H1 (cell line): ENCODE results near the gene NECTIN2. TPM values are rescaled to one million over a fixed set of nuclear protein-coding genes. Genes with fewer than 3 reads are reported as not detected.

Experiments used
- CTCF ChIA-PET: fragments of 300-600 bp; sonication (Branson Sonifier 250); formaldehyde crosslinking; loops from one replicate; lab custom pipeline; 2021; ENCODE audit not compliant: partially characterized antibody; lab: Charles Lee
- POLR2A ChIA-PET: fragments of 300-600 bp; sonication (Branson Sonifier 250); formaldehyde crosslinking; loops from one replicate; lab custom pipeline; 2021; ENCODE audit warnings: inconsistent platforms; ENCODE audit not compliant: partially characterized antibody; lab: Charles Lee
- DNase-seq, 2 experiments: peaks; one replicate each; pipeline versions ENCODE4 v3.0.0 to v3.0.0-alpha.2; 2010 to 2022; ENCODE audit warnings: low spot score in 2 of 2, low read depth in 1 of 2, mixed read lengths in 1 of 2
- FAIRE-seq: peaks from 2 replicates; lab custom pipeline; 2011; peaks lifted over from hg19 to GRCh38; lab: Jason Lieb, UNC
- H2AFZ ChIP-seq: 2 replicates; pipeline ENCODE4 v1.8.1; 2012; ENCODE audit warnings: low read length, inconsistent platforms
- H2AK5ac ChIP-seq: 2 replicates; pipeline ENCODE4 v1.6.1; 2013; ENCODE audit warnings: low read depth, low read length
- H2BK120ac ChIP-seq: replicated peaks from 2 replicates; pipeline ENCODE3; 2013; ENCODE audit warnings: low read depth, low read length, inconsistent platforms
- H2BK12ac ChIP-seq: 2 replicates; pipeline ENCODE4 v1.6.1; 2013; ENCODE audit warnings: low read depth, low read length
- H2BK15ac ChIP-seq: 2 replicates; pipeline ENCODE4 v1.6.1; 2013; ENCODE audit warnings: low read length
- H2BK20ac ChIP-seq: 2 replicates; pipeline ENCODE4 v1.6.1; 2013; ENCODE audit warnings: low read length
- H2BK5ac ChIP-seq: 2 replicates; pipeline ENCODE4 v1.6.1; 2013; ENCODE audit warnings: low read depth, low read length
- H3K14ac ChIP-seq: 2 replicates; pipeline ENCODE4 v1.6.1; 2013; ENCODE audit warnings: inconsistent platforms; ENCODE audit not compliant: insufficient read length
- H3K18ac ChIP-seq: 2 replicates; pipeline ENCODE4 v1.6.1; 2013; ENCODE audit warnings: low read length; ENCODE audit errors: extremely low read depth
- H3K23ac ChIP-seq: 2 replicates; pipeline ENCODE4 v1.6.1; 2013; ENCODE audit warnings: inconsistent platforms; ENCODE audit not compliant: insufficient read length
- H3K23me2 ChIP-seq: 2 replicates; pipeline ENCODE4 v1.6.1; 2013; ENCODE audit warnings: low read depth, low read length
- H3K27ac ChIP-seq: 2 replicates; pipeline ENCODE4 v1.6.1; 2011; ENCODE audit warnings: low read depth, low read length, inconsistent platforms
- H3K27me3 ChIP-seq, 4 experiments: replicated peaks in 1 of 4; 1 replicate in 1 of 4; 2 replicates in 3 of 4; pipeline versions ENCODE4 v1.6.1 to v1.8.1; 2011 to 2013; ENCODE audit warnings: low read length in 3 of 4, mild to moderate bottlenecking in 3 of 4, inconsistent platforms in 2 of 4, mixed read lengths in 2 of 4, moderate library complexity in 1 of 4; ENCODE audit not compliant: control insufficient read depth in 3 of 4, insufficient read depth in 3 of 4; ENCODE audit errors: extremely low read depth in 1 of 4
- H3K36me3 ChIP-seq, 4 experiments: 2 replicates each; pipeline versions ENCODE4 v1.6.1 to v1.8.1; 2011 to 2013; ENCODE audit warnings: mild to moderate bottlenecking in 4 of 4, low read length in 3 of 4, moderate library complexity in 2 of 4, control low read depth in 1 of 4, inconsistent platforms in 1 of 4; ENCODE audit not compliant: insufficient read depth in 4 of 4, control insufficient read depth in 2 of 4
- H3K4ac ChIP-seq: replicated peaks from 2 replicates; pipeline ENCODE3; 2013; ENCODE audit warnings: low read length, low read depth, mixed read lengths, inconsistent platforms; ENCODE audit not compliant: insufficient read length
- H3K4me1 ChIP-seq, 4 experiments: replicated peaks in 1 of 4; 1 replicate in 1 of 4; 2 replicates in 3 of 4; pipeline versions ENCODE4 v1.6.1 to v1.8.1; 2011 to 2013; ENCODE audit warnings: low read length in 3 of 4, inconsistent platforms in 2 of 4, mixed read lengths in 1 of 4; ENCODE audit not compliant: insufficient read depth in 4 of 4, control insufficient read depth in 3 of 4
- H3K4me2 ChIP-seq, 2 experiments: 2 replicates each; pipeline versions ENCODE4 v1.6.1 to v1.8.1; 2011 to 2013; ENCODE audit warnings: low read depth in 2 of 2, low read length in 2 of 2, control low read depth in 1 of 2, inconsistent platforms in 1 of 2, mild to moderate bottlenecking in 1 of 2; ENCODE audit not compliant: insufficient read depth in 1 of 2
- H3K4me3 ChIP-seq, 4 experiments: fragments of 200-600, 300-600 bp in 1 of 4; sonication (generic), shearing (Covaris generic), sonication (Bioruptor Twin) in 1 of 4; 2 replicates each; pipeline versions ENCODE4 v1.5.1 to v1.8.1; 2011 to 2016; ENCODE audit warnings: low read length in 4 of 4, low read depth in 3 of 4, control low read depth in 2 of 4, inconsistent platforms in 2 of 4, mild to moderate bottlenecking in 2 of 4, mixed read lengths in 1 of 4, moderate library complexity in 1 of 4; ENCODE audit not compliant: insufficient read depth in 2 of 4; ENCODE audit errors: extremely low read depth in 1 of 4
- H3K56ac ChIP-seq: replicated peaks from 2 replicates; pipeline ENCODE3; 2013; ENCODE audit warnings: low read depth, mild to moderate bottlenecking, mixed read lengths, low read length, inconsistent platforms; ENCODE audit not compliant: insufficient read length
- H3K79me1 ChIP-seq: 2 replicates; pipeline ENCODE4 v1.6.1; 2013; ENCODE audit warnings: low read depth, low read length, control low read depth
- H3K79me2 ChIP-seq, 2 experiments: 2 replicates each; pipeline versions ENCODE4 v1.6.1 to v1.8.1; 2012 to 2013; ENCODE audit warnings: low read length in 2 of 2, mild to moderate bottlenecking in 2 of 2, inconsistent platforms in 1 of 2; ENCODE audit not compliant: insufficient read depth in 2 of 2, control insufficient read depth in 1 of 2
- H3K9ac ChIP-seq, 4 experiments: replicated peaks in 1 of 4; 1 replicate in 1 of 4; 2 replicates in 3 of 4; pipeline versions ENCODE4 v1.6.1 to v1.8.1; 2011 to 2013; ENCODE audit warnings: low read depth in 3 of 4, low read length in 3 of 4, control low read depth in 2 of 4, mild to moderate bottlenecking in 2 of 4, moderate library complexity in 2 of 4, inconsistent platforms in 1 of 4; ENCODE audit errors: extremely low read depth in 1 of 4
- H3K9me3 ChIP-seq, 2 experiments: 2 replicates each; pipeline versions ENCODE4 v1.6.1 to v1.8.1; 2012 to 2013; ENCODE audit warnings: mild to moderate bottlenecking in 2 of 2, moderate library complexity in 2 of 2, control low read depth in 1 of 2, inconsistent platforms in 1 of 2, low read depth in 1 of 2, low read length in 1 of 2, mixed read lengths in 1 of 2; ENCODE audit not compliant: insufficient read depth in 2 of 2
- H4K20me1 ChIP-seq, 2 experiments: replicated peaks in 1 of 2; 2 replicates each; pipeline versions ENCODE3 to v1.8.1; 2011 to 2013; ENCODE audit warnings: inconsistent platforms in 2 of 2, low read length in 2 of 2, mild to moderate bottlenecking in 1 of 2; ENCODE audit not compliant: insufficient read depth in 2 of 2, control insufficient read depth in 1 of 2
- H4K5ac ChIP-seq: 2 replicates; pipeline ENCODE4 v1.6.1; 2013; ENCODE audit warnings: low read length, low read depth, mixed read lengths, inconsistent platforms; ENCODE audit not compliant: insufficient read length
- H4K8ac ChIP-seq: 2 replicates; pipeline ENCODE4 v1.8.0; 2013; ENCODE audit warnings: mild to moderate bottlenecking, moderate library complexity, low read length, inconsistent platforms; ENCODE audit not compliant: insufficient read depth; ENCODE audit errors: extremely low read depth
- H4K91ac ChIP-seq: replicated peaks from 2 replicates; pipeline ENCODE3; 2013; ENCODE audit warnings: low read length, mixed read lengths, inconsistent platforms; ENCODE audit not compliant: insufficient read length
- BCL11A ChIP-seq, 2 experiments: IDR thresholded peaks; one replicate each; pipeline ENCODE4 v1.6.1; 2011; ENCODE audit warnings: low read depth in 2 of 2, low read length in 2 of 2, mild to moderate bottlenecking in 2 of 2
- NRF1 ChIP-seq: IDR thresholded peaks from 2 replicates; pipeline ENCODE4 v1.6.1; 2011; ENCODE audit warnings: mild to moderate bottlenecking, low read depth, low read length, improper control_type of control experiment
- POLR2A ChIP-seq, 2 experiments: IDR thresholded peaks; 1 replicate in 1 of 2; 2 replicates in 1 of 2; pipeline ENCODE4 v1.6.1; 2011; ENCODE audit warnings: low read depth in 2 of 2, low read length in 2 of 2, mild to moderate bottlenecking in 2 of 2; ENCODE audit errors: control extremely low read depth in 1 of 2
- POLR2AphosphoS5 ChIP-seq: IDR thresholded peaks from 2 replicates; pipeline ENCODE4 v1.6.1; 2011; ENCODE audit warnings: low read depth, low read length
- SP2 ChIP-seq: IDR thresholded peaks from 2 replicates; pipeline ENCODE4 v1.6.1; 2012; ENCODE audit warnings: mild to moderate bottlenecking, low read length, inconsistent platforms
- WGBS, 2 experiments: shearing (Covaris generic) in 1 of 2; methylation state at CpG; one replicate each; pipeline versions ENCODE4 v1.1.6 to v1.1.7; 2013 to 2015; ENCODE audit warnings: low lambda C conversion rate in 2 of 2, mixed read lengths in 2 of 2, inconsistent platforms in 1 of 2, low coverage in 1 of 2, missing lambda C conversion rate in 1 of 2; ENCODE audit not compliant: insufficient replicate concordance in 2 of 2, insufficient coverage in 1 of 2, insufficient read length in 1 of 2; ENCODE audit errors: extremely low coverage in 1 of 2, missing lambda C conversion rate in 1 of 2; 5-methylcytosine and 5-hydroxymethylcytosine counted together
- polyA plus RNA-seq, 7 experiments: library from polyadenylated mRNA; depleted of rRNA in 3 of 7; stranded (reverse) in 5 of 7; unstranded in 2 of 7; fragments of >200 nt in 5 of 7; fragments of 200-250 nt in 2 of 7; gene quantifications; 1 replicate in 5 of 7; 2 replicates in 1 of 7; 4 replicates in 1 of 7; pipeline versions ENCODE4 v1.2.1 to v1.2.3, GENCODE V29; 2011 to 2013; ENCODE audit warnings: missing spikeins in 2 of 7, mixed read lengths in 2 of 7
- total RNA-seq: library from RNA; stranded (reverse); fragmentation: NEBNext Ultra II Directional; extraction: Animal tissue kit (Norgen Biotek cat#: 25700); gene quantifications from 2 replicates; pipeline ENCODE4 v1.2.1, GENCODE V29; 2021

The NECTIN2 gene
- total and polyA plus RNA-seq, 2 of the 8 experiments (the other 6 are each of a cell fraction or from before 2014, with no cell fraction given): 184 to 237 TPM

GRCh38 chr19:44856421-44857083 is 10.5 kb downstream of the NECTIN2 start:
- H3K27me3 ChIP-seq: no peaks in the 10 kb centered on the region
- H2BK15ac ChIP-seq: no peak overlapping the region
- H3K56ac ChIP-seq: no peak overlapping the region
- H3K79me2 ChIP-seq: peaks cover 9 to 74% of the 10 kb centered on the region in 2 experiments; a peak in 3 of 4 replicates
- peaks cover 16 to 34% of the 10 kb centered on the region in 2 experiments for H4K20me1 ChIP-seq
- no peak overlapping the region for H3K23ac ChIP-seq
- 0 out of 3 replicates have a peak, but pooled peaks of 1 of the 2 experiments have one; percentile 23 for TF ChIP-seq POLR2A (IDR thresholded peaks at IDR 0.05; ENCODE audit: control extremely low read depth in 1 of 2, low read depth in 2 of 2, low read length in 2 of 2)
- TF ChIP-seq NRF1: no peak
- no peak for TF ChIP-seq SP2
- no peak for TF ChIP-seq BCL11A (IDR thresholded peaks at IDR 0.05; ENCODE audit: low read depth in 2 of 2, low read length in 2 of 2)
- no peak; the same call in 1 of the 2 replicates for TF ChIP-seq POLR2AphosphoS5
- ChIA-PET POLR2A (interaction anchor here (0.6 to 2.6 kb wide), 5 partner anchors 9 to 127 kb away, joined by 3 to 15 read pairs (median 5); no protein-coding TSS in a partner anchor), CTCF (interaction anchor here (1.4 kb wide), 1 partner anchor 132 kb away, joined by 4 read pairs; no protein-coding TSS in a partner anchor)
- H3K27ac ChIP-seq: no peak overlapping the region
- H3K14ac ChIP-seq: no peak overlapping the region
- peaks cover 4 to 24% (median 8%) of the 10 kb centered on the region in 4 experiments; a peak in 5 of 8 replicates for H3K36me3 ChIP-seq
- peaks cover 4% of the 10 kb centered on the region for H3K79me1 ChIP-seq
- H4K8ac ChIP-seq: no peak overlapping the region
- H3K4ac ChIP-seq: no peak overlapping the region
- no peak overlapping the region for H3K4me2 ChIP-seq
- H2BK5ac ChIP-seq: no peak overlapping the region
- H3K9me3 ChIP-seq: no peaks in the 10 kb centered on the region
- H2BK20ac ChIP-seq: no peak overlapping the region
- FAIRE-seq: no peak
- no peak overlapping the region for H3K9ac ChIP-seq
- no peak overlapping the region for H2BK12ac ChIP-seq
- H2AK5ac ChIP-seq: no peak overlapping the region
- H4K91ac ChIP-seq: no peak overlapping the region
- no peaks in the 10 kb centered on the region for H3K23me2 ChIP-seq
- H4K5ac ChIP-seq: no peak overlapping the region
- no peak for DNase-seq
- no peak overlapping the region for H3K4me3 ChIP-seq
- H2BK120ac ChIP-seq: no peak overlapping the region
- H3K4me1 ChIP-seq: peaks cover 0 to 2% (median 0%) of the 10 kb centered on the region in 4 experiments; a peak in 1 of 7 replicates
- WGBS, 2 experiments: 82% methylated on average over 8 of the region's 10 CpGs; no CpG with 5 or more reads in 1 of the 2 experiments
- H2AFZ ChIP-seq: no peak overlapping the region
- no peak overlapping the region for H3K18ac ChIP-seq
